GM23338 (cell line): ENCODE measurements around the gene USP48. TPM values are rescaled to one million over a fixed set of nuclear protein-coding genes. Genes with fewer than 3 reads are reported as not detected.
"Not testable (repeated sequence)": the region's sequence is repeated elsewhere in the genome, so short reads cannot be mapped to it uniquely, and the experiment has no call there.

Experiments used
- ATAC-seq: fragments of 200-7000 bp; cut with Tn5 transposase; 3 replicates; pipeline ENCODE4 v1.9.1; 2020
- DNase-seq: peaks from one replicate; pipeline ENCODE4 v3.0.0-alpha.2; 2015; ENCODE audit warnings: low spot score
- H2AFZ ChIP-seq: fragments of 200-600 bp; sonication (generic); 2 replicates; pipeline ENCODE4 v1.8.0; 2016; ENCODE audit warnings: antibody characterized with exemption, mild to moderate bottlenecking, moderate library complexity
- H3F3A ChIP-seq: fragments of 200-600 bp; sonication (generic); replicated peaks from 2 replicates; pipeline ENCODE4 v1.8.0; 2017; ENCODE audit warnings: antibody characterized with exemption, mixed run types, low read depth
- H3K27ac ChIP-seq: fragments of 200-600 bp; sonication (generic); 2 replicates; pipeline ENCODE4 v1.6.1; 2016; ENCODE audit warnings: low read depth
- H3K27me3 ChIP-seq: fragments of 200-600 bp; sonication (generic); 2 replicates; pipeline ENCODE4 v1.8.0; 2016; ENCODE audit warnings: mild to moderate bottlenecking, mixed run types, moderate library complexity; ENCODE audit not compliant: insufficient read depth
- H3K36me3 ChIP-seq: fragments of 200-600 bp; sonication (generic); 2 replicates; pipeline ENCODE4 v1.8.0; 2016; ENCODE audit warnings: mild to moderate bottlenecking; ENCODE audit not compliant: insufficient read depth
- H3K4me1 ChIP-seq: fragments of 200-600 bp; sonication (generic); 2 replicates; pipeline ENCODE4 v1.8.0; 2016; ENCODE audit warnings: mild to moderate bottlenecking, moderate library complexity; ENCODE audit not compliant: insufficient read depth
- H3K4me2 ChIP-seq: fragments of 200-600 bp; sonication (generic); 2 replicates; pipeline ENCODE4 v1.7.1; 2017; ENCODE audit warnings: mixed run types
- H3K4me3 ChIP-seq: fragments of 200-600 bp; sonication (generic); 2 replicates; pipeline ENCODE4 v1.6.1; 2016; ENCODE audit warnings: mixed run types
- H3K79me2 ChIP-seq: fragments of 200-600 bp; sonication (generic); replicated peaks from 2 replicates; pipeline ENCODE4 v1.8.0; 2017; ENCODE audit warnings: mild to moderate bottlenecking; ENCODE audit not compliant: insufficient read depth
- H3K9me2 ChIP-seq: fragments of 200-600 bp; sonication (generic); 2 replicates; pipeline ENCODE4 v1.8.0; 2017; ENCODE audit not compliant: insufficient read depth
- H4K20me1 ChIP-seq: fragments of 200-600 bp; sonication (generic); replicated peaks from 2 replicates; pipeline ENCODE4 v1.8.0; 2017; ENCODE audit warnings: mild to moderate bottlenecking; ENCODE audit not compliant: insufficient read depth
- H3K27ac Mint-ChIP-seq: 2 replicates; pipeline ENCODE4 v1.8.0; 2020; ENCODE audit warnings: inconsistent platforms, mild to moderate bottlenecking, moderate library complexity, mixed read lengths
- H3K27me3 Mint-ChIP-seq: 3 replicates; pipeline ENCODE4 v1.8.0; 2022; ENCODE audit warnings: low read depth, mild to moderate bottlenecking, moderate library complexity, mixed read lengths, inconsistent platforms; ENCODE audit not compliant: insufficient read depth, poor library complexity
- H3K36me3 Mint-ChIP-seq: 3 replicates; pipeline ENCODE4 v1.8.0; 2021; ENCODE audit warnings: low read depth, mild to moderate bottlenecking, inconsistent platforms, moderate library complexity, mixed read lengths
- H3K4me1 Mint-ChIP-seq: 3 replicates; pipeline ENCODE4 v1.8.0; 2020; ENCODE audit warnings: mild to moderate bottlenecking, inconsistent platforms, mixed read lengths
- H3K4me3 Mint-ChIP-seq: 3 replicates; pipeline ENCODE4 v1.8.0; 2021; ENCODE audit warnings: moderate library complexity, mild to moderate bottlenecking, inconsistent platforms, mixed read lengths
- H3K9me3 Mint-ChIP-seq: 3 replicates; pipeline ENCODE4 v1.8.0; 2020; ENCODE audit warnings: moderate library complexity, mild to moderate bottlenecking, inconsistent platforms, mixed read lengths
- CREB1 ChIP-seq: fragments of 250-450 bp; sonication (Bioruptor Pico); IDR thresholded peaks from 2 replicates; pipeline ENCODE4 v1.5.0; 2020; ENCODE audit warnings: low read depth, mild to moderate bottlenecking, moderate library complexity
- JUNB ChIP-seq: IDR thresholded peaks from one replicate; pipeline ENCODE4 v1.6.1; 2016; ENCODE audit warnings: antibody characterized with exemption; ENCODE audit not compliant: unreplicated experiment
- POLR2AphosphoS5 ChIP-seq: IDR thresholded peaks from 2 replicates; pipeline ENCODE4 v1.6.1; 2016; ENCODE audit warnings: antibody characterized with exemption, low read depth
- STAT1 ChIP-seq: IDR thresholded peaks from one replicate; pipeline ENCODE4 v1.6.1; 2016; ENCODE audit warnings: antibody characterized with exemption; ENCODE audit not compliant: unreplicated experiment
- ZNF114 ChIP-seq: fragments of 250-450 bp; sonication (Bioruptor Pico); IDR thresholded peaks from 2 replicates; pipeline ENCODE4 v1.5.0; 2020; ENCODE audit warnings: mild to moderate bottlenecking, moderate library complexity
- polyA plus RNA-seq: library from polyadenylated mRNA; unstranded; fragments of >200 nt; fragmentation: Nextera tagmentation; extraction: Ambion mirVana; gene quantifications from 2 replicates; pipeline ENCODE4 v1.2.1, GENCODE V29; 2016
- total RNA-seq: library from RNA; depleted of rRNA; stranded (reverse); fragments of >200 nt; shearing (Covaris generic); gene quantifications from 2 replicates; pipeline ENCODE4 v1.2.3, GENCODE V29; 2014
- TF ChIP-seq, protein P1 (sequence below): fragments of 250-450 bp; sonication (Bioruptor Pico); IDR thresholded peaks from 2 replicates; pipeline ENCODE4 v1.5.0; 2020; ENCODE audit warnings: mild to moderate bottlenecking, moderate library complexity

USP48 gene
- total and polyA plus RNA-seq, 2 experiments from 2014 or later, result 85.9 to 151 TPM

DNA sequence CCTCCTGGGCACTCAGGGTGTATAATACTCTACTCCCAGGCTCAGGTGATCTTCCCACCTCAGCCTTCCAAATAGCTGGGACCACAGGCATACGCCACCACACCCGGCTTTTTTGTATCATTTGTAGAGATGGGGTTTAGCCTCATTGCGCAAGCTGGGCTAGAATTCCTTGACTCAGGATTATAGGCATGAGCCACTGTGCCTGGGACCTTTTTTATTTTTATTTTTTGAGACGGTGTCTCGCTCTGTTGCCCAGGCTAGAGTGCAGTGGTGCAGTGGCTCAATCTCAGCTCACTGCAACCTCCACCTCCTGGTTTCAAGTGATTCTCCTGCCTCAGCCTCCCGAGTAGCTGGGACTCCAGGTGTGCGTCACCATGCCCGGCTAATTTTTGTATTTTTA lies 15.8 kb downstream of the USP48 start:
- not testable (repeated sequence) for H3K4me3 ChIP-seq, H3K27ac Mint-ChIP-seq, H3K9me3 Mint-ChIP-seq, H3K27me3 ChIP-seq, ATAC-seq, H3K4me2 ChIP-seq, H3K27ac ChIP-seq, H3K36me3 ChIP-seq, H3F3A ChIP-seq, H3K4me3 Mint-ChIP-seq, H3K27me3 Mint-ChIP-seq, DNase-seq, H3K36me3 Mint-ChIP-seq, H3K9me2 ChIP-seq, H2AFZ ChIP-seq
- H4K20me1 ChIP-seq, result peaks cover 69% of the 10 kb centered on the region
- H3K4me1 ChIP-seq, result peaks cover 15% of the 10 kb centered on the region
- peaks cover 100% of the 10 kb centered on the region for H3K79me2 ChIP-seq
- H3K4me1 Mint-ChIP-seq, result peaks cover 22% of the 10 kb centered on the region

DNA sequence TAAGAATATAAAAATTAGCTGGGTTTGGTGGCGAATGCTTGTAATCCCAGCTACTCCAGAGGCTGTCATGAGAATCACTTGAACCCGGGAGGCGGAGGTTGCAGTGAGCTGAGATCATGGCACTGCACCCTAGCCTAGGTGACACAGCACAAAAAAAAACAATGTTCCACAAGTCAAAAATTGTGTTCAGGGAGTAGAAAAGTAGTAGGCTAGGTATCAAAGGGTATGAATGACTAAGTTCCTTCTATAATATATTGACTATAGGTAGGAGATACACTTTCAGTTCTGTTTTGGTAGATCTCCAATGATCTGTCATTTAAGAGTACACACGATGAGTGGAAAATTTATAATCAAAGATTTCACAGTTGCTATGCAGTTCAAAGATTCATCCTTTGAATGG lies 16.7 kb downstream of the USP48 start:
- H3K36me3 Mint-ChIP-seq, result no peaks in the 10 kb centered on the region
- no peaks in the 10 kb centered on the region for H3F3A ChIP-seq
- H3K4me2 ChIP-seq, result no peak overlapping the region
- TF ChIP-seq POLR2AphosphoS5 (no peak), STAT1 (no peak), ZNF114 (CRISPR knock-in tag) (no peak), JUNB (no peak), CREB1 (CRISPR knock-in tag) (no peak)
- TF ChIP-seq, protein P1, sequence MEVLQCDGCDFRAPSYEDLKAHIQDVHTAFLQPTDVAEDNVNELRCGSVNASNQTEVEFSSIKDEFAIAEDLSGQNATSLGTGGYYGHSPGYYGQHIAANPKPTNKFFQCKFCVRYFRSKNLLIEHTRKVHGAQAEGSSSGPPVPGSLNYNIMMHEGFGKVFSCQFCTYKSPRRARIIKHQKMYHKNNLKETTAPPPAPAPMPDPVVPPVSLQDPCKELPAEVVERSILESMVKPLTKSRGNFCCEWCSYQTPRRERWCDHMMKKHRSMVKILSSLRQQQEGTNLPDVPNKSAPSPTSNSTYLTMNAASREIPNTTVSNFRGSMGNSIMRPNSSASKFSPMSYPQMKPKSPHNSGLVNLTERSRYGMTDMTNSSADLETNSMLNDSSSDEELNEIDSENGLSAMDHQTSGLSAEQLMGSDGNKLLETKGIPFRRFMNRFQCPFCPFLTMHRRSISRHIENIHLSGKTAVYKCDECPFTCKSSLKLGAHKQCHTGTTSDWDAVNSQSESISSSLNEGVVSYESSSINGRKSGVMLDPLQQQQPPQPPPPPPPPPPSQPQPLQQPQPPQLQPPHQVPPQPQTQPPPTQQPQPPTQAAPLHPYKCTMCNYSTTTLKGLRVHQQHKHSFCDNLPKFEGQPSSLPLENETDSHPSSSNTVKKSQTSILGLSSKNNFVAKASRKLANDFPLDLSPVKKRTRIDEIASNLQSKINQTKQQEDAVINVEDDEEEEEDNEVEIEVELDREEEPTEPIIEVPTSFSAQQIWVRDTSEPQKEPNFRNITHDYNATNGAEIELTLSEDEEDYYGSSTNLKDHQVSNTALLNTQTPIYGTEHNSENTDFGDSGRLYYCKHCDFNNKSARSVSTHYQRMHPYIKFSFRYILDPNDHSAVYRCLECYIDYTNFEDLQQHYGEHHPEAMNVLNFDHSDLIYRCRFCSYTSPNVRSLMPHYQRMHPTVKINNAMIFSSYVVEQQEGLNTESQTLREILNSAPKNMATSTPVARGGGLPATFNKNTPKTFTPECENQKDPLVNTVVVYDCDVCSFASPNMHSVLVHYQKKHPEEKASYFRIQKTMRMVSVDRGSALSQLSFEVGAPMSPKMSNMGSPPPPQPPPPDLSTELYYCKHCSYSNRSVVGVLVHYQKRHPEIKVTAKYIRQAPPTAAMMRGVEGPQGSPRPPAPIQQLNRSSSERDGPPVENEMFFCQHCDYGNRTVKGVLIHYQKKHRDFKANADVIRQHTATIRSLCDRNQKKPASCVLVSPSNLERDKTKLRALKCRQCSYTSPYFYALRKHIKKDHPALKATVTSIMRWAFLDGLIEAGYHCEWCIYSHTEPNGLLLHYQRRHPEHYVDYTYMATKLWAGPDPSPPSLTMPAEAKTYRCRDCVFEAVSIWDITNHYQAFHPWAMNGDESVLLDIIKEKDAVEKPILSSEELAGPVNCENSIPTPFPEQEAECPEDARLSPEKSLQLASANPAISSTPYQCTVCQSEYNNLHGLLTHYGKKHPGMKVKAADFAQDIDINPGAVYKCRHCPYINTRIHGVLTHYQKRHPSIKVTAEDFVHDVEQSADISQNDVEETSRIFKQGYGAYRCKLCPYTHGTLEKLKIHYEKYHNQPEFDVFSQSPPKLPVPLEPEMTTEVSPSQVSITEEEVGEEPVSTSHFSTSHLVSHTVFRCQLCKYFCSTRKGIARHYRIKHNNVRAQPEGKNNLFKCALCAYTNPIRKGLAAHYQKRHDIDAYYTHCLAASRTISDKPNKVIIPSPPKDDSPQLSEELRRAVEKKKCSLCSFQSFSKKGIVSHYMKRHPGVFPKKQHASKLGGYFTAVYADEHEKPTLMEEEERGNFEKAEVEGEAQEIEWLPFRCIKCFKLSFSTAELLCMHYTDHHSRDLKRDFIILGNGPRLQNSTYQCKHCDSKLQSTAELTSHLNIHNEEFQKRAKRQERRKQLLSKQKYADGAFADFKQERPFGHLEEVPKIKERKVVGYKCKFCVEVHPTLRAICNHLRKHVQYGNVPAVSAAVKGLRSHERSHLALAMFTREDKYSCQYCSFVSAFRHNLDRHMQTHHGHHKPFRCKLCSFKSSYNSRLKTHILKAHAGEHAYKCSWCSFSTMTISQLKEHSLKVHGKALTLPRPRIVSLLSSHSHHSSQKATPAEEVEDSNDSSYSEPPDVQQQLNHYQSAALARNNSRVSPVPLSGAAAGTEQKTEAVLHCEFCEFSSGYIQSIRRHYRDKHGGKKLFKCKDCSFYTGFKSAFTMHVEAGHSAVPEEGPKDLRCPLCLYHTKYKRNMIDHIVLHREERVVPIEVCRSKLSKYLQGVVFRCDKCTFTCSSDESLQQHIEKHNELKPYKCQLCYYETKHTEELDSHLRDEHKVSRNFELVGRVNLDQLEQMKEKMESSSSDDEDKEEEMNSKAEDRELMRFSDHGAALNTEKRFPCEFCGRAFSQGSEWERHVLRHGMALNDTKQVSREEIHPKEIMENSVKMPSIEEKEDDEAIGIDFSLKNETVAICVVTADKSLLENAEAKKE, result no peak
- ATAC-seq, result no peak
- H3K9me2 ChIP-seq, result no peaks in the 10 kb centered on the region
- H3K9me3 Mint-ChIP-seq, result no peaks in the 10 kb centered on the region
- peaks cover 22% of the 10 kb centered on the region for H3K4me1 Mint-ChIP-seq
- no peaks in the 10 kb centered on the region for H3K36me3 ChIP-seq
- H3K4me3 Mint-ChIP-seq, result no peak overlapping the region
- H3K4me1 ChIP-seq, result peaks cover 15% of the 10 kb centered on the region
- peaks cover 77% of the 10 kb centered on the region for H4K20me1 ChIP-seq
- no peak for DNase-seq
- H3K79me2 ChIP-seq, result peaks cover 100% of the 10 kb centered on the region
- no peak overlapping the region for H2AFZ ChIP-seq
- peak overlapping the region; percentile 56; the same call in 1 of the 2 replicates for H3K27ac Mint-ChIP-seq
- no peak overlapping the region for H3K27ac ChIP-seq
- H3K4me3 ChIP-seq, result no peak overlapping the region
- no peaks in the 10 kb centered on the region for H3K27me3 ChIP-seq
- H3K27me3 Mint-ChIP-seq, result peaks cover 2% of the 10 kb centered on the region
